ENCODE measurements around the gene HOXB7.

HOXB7 gene

DNA sequence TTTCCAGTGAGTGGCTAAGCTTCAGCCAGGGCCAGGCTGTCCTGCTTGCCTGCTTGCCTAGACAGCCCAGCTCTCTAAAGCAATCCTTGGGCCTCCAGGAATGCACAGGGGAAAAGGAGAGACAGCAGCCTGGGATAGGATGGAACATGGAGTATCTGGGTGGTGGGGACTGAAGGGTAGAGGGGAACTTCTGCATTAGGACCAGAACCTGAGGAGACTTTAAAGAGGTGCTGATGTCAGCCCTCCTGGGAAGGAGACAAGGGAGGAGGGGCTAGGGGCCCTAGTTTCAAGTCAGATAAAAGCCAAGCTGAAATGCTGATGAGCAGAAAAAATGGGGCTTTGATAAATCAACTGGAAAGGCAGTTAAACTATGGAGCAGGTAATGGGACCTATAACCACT, 1.8 kb downstream of the HOXB7 start:
- DNase-seq (ENCODE audit: low read depth in 2 of 2) = no peak

DNA sequence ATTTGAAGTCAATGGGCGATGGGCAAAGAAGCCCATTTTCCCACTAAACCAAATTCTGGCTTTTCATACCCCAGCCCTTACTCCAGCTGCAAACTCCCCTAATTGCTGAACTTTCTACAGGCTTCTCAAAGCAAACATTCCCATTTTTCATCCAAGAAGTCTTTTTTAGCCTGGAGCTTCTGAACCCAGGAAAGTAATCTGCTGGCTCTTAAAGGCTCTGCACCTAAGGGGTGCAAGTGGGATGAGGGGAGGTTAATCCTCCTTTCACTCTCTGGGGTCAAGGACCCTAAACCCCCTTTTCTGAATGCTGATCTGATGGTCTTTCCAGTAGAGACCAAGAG, 2.4 kb downstream of the HOXB7 start:
- no peak for DNase-seq (ENCODE audit: low read depth in 2 of 2)

DNA sequence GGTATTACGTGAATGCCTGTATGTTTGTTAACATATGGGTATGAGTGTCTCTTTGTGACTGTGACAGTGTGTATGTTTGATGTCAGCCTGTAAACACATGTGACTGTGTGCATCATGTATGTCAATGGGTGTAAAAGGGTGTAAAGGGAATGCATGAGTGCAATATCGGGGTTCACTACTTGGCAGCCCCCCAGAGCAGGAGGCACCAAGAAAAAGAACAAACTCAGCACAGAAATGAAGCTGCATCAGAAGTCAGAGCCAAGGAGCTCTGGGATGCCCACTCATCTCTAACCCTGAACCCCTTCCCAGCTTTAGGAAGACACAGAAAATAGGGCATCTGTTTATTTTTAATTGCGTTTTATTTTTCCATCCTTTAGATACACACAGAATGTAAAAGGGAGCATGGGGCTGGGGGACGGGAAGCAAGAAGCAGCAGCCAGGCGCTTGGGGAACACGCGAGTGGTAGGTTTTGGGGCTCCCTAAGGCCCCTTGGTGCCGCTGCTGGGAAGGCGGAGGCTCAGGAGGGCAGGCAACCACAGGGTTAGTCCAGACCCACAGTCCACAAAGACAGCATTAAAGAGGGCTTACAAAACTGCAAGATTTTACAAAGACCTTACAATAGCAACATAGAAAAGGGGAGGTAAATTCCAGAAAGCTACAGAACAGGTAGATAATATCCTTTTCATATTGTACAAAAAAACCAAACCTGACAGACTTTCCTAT, 3.8 kb downstream of the HOXB7 start:
- no peak for DNase-seq (ENCODE audit: low read depth in 2 of 2)

DNA sequence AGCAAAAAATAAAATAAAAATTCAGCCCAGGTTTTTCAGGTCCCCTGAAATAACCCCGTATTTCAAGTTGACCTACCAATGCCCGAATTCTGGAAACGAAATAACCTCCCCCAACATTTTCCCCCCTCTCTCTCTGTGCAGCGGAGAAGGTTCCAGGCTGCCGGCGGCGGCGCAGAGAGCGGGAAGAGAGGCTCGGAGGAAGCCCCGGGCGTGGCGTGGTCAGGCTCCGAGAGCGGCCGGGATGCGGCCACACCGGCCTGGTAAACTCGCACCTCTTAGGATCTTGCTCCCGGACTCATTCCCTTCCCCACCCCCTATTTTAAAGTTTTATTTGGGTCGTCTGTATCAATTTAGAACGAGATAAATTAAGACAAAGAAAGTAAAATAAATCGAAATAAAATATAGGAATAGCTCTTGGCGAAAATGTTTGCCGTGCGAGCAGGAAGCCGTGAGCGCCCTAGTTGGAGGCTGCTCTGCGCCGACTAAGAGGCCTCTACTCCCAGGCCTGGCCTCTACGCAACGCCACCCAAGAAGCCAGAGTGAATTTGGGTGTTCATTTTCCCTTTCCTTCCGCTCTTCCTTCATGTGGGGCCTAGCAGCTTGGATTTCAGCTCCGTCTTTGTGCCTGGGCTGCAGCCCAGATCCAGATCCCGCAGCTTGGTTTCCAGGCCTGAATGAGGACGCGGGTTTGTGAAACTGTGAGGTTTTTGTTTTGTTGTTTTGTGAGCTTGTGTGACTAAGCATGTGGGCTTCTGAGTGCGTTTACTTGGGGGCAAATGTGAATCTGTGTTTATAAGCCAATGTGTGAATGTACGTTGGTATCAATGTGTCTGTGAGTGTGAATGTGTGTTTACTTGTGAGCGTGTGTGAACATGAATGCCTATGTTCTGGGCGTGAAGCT, 4.6 kb downstream of the HOXB7 start:
- DNase-seq (ENCODE audit: low read depth in 2 of 2) = no peak

DNA sequence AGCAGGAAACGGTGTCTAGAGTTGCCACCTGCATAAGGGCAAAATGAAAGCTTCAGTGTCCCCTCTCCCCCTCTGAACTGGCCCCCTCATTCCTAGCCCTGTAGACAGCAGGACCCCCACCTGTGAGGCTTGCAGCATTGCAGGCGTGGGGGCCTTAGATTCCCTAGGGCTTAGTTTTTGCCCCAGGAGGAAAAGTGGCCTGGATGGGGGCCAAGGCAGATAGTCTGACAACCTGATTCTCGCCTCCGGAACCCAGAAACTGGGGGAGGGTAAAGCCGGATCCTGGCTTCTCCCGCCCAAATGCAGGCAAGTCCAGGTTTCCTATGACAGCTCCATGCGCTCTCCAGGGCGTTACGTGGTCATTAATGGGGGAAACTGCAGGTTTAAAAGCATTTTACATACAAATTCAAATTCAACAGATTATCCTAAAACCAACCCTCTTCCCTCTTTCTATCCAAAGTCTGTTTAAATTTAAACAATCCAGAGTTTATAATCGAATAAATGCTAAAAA, 5.4 kb downstream of the HOXB7 start:
- no peak for DNase-seq (ENCODE audit: low read depth in 2 of 2)

DNA sequence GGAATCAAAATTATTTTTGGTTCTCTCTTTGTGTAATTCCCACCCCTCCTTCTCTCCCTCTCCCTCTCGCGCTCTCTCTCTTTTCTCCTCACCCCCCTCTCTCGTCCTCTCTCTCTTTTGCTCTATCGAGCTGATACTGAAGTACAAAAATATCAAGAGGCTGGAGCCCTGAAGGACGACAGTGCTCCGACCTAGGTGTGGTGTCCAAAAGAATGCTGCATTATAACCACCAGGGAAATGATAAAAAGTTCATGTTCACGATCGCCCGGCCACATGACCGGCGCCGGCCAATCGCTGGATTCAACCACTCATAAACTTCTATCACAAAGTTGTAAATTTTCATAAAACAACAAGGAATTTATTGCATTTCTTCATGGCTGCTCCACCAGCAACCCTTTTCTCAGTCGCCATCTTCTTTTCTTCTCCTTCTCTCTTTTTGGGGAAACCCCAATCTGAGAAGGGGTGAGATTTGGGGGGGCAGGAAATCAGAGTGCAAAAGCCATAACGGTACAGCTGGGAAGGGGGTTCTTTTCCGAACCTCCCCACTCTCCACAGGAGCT, 6.0 kb downstream of the HOXB7 start, which contains the start of gene HOXB6:
Gene HOXB6 (minus strand): TSS at position 217 of the 560 bp plus-strand sequence. CDS start 6,836 bp downstream, outside the sequence.
- DNase-seq (ENCODE audit: low read depth in 2 of 2) = no peak

DNA sequence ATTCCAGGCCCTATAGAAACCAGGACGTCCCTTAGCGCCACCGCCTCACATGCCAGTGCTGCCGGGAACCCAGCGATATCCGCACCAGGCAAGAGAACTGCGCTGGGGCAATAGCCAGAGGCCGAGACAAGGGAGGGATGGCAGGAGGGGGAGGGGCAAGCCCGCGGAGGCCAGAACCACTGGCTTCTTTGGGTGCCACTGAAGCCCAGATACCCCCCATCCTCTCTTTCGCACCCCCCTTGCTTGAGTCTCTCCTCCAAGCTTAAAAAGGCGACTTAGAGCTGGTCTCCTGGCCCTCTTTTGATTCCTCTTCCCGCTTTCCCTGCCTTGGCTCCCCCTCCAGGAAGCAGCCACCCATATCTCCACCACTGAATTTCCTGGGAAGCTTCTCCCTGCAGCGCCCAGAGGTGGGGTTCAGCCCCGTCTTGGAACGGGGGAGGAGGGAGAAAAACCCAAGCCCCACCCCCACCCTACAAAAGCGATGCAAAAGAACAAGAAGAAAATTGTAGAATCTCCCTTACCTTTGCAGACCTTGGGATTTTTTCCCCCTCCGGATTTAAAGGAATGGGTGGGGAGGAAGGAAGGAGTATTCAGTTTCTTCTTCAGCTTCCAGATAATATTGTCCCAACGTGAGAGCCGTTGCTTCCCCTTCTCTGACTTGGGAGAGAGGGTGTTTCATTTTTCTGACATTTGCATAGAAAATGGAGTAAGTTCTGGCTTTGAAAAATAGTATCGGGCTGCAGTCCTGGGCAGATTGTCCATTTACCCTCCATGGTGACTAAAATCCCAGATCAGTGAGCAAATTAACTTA, 6.7 kb downstream of the HOXB7 start:
- DNase-seq (ENCODE audit: low read depth in 2 of 2) = no peak

DNA sequence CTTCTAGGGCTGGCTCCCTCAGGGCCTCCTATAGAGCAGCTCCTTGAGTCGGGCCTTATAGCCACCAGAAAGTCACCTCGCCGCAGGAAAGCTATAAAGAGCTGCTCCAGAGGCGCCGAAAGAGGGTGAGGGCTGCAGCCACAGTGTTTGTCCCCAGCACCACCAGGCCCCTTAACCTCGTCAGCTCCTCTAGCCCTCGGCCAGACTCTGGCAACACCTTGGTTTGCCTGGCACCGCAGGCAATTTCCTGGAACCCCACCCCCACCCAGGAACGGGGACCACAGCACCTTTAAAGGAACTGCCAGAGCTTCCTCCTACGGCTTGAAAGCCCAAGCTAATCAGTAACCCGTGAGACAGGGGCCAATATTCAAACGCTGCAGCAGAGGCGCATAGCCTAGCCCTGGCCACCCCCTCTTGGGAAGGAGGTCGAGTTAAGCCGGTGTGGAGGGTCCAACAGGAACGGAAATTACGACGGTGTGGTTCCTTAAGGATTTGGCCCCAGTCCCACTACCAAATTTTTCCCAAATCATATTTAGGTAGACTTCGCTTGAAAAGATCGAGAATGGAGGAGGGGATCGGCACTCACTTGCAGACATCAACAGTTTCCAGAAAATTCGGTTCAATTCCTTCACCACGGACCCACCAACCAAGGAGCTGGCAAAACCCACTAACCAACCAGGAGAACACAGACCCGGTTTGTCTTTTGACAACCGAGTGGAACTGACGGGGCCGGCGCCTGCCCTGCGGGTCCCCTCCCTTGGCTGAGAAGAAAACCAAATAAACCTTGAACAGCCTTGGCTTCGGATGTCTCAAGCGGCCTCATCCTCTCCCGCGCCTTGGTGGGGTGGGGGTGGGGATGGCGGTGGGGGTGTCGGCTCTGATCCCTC, 9.0 kb downstream of the HOXB7 start:
- DNase-seq (ENCODE audit: low read depth in 2 of 2) = no peak

DNA sequence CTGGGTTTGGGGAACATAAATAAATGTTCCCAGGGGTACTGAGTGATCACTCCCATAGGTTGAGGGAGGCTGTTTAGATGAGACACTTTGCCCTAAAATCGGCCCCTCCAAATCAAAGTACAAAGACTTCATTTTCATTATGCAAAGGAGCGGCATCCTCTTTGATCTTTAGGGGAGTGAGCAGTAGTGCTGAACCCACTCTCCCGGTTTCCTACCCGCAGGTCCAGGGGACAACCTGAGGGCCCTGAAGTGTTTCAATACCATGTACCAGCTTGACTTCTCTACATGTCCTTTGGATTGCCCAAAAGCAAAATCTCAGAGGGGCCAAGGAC, 9.6 kb downstream of the HOXB7 start:
- DNase-seq (ENCODE audit: low read depth in 2 of 2) = no peak

DNA sequence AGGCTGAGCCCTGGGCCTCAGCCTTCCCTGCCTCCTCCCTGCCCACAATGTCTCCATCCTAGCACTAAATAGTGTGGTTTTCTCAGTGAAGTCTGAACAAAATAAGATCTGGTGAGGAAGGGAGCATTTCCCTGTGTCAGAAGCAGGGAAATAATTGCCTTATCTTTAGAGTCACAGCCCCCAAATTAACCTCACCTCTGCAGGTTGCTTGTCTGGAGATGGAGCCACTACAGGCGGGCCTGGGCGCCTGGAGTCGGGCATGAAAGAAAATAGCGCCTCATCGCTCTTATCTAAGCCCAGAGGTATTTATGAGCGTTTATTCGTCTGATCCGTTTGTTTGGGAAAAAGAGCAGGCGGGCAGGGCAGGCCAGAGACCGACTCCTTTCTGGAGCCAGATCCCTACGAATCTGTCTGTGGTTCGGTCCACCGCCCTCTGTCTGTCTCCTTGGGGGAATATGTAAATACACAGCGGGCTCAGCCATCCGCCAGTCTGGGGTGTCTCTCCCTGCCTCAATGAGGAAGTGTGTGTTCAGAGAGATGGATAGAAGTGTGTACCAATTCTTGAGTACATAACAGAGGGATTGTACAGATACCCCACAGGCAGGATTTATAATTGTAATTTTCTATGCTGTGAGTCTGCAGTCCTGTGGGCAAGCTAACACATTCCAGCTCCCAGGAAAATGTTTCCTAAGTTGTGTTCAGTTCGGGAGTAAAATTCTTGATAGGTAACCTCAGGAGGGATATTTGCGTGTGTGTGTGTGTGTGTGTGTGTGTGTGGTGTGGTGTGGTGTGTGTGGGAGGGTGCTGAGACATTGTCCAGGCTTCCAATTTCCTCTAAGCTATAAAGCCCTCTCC, 10.3 kb downstream of the HOXB7 start:
- DNase-seq (ENCODE audit: low read depth in 2 of 2) = no peak

DNA sequence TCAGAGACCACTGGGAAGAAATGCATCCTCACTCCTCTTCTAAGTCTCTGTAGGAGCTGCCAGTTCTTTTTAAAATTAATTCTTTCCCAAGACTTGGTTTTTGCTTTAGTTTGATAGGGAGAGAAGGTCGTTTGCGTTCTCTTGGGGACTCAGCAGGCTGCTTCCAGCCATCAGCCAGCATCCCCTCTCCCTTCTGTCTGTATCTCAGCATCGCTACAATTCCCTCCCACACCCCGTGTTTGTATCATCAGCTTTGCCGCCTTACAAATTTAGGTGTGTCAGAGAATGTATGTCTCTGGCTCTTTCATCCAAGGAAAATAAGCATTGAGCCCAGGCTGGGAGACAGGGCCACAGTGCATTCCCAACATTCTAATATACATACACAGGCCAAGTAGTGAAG, 11.5 kb downstream of the HOXB7 start:
- no peak for DNase-seq (ENCODE audit: low read depth in 2 of 2)

DNA sequence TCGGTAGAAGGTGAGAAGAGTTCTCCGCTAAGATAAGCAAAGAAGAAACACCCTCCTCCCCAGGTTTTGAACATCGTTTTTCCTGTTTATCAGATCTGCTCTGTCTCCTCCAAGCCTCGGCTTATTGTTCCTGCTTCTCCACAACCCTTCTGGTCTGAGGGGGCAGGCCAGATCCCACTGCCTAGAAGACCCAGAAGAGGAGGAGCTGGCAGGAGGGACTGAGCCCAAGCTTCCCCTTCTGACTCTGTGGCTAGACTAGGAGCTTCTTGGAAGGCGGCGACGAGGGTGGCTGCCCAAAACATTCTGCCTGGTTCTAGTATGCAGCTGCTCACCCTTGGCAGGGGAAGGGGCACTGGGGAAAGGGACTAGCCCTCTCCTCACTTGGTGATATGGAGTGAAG, 12.1 kb downstream of the HOXB7 start:
- DNase-seq (ENCODE audit: low read depth in 2 of 2) = no peak

DNA sequence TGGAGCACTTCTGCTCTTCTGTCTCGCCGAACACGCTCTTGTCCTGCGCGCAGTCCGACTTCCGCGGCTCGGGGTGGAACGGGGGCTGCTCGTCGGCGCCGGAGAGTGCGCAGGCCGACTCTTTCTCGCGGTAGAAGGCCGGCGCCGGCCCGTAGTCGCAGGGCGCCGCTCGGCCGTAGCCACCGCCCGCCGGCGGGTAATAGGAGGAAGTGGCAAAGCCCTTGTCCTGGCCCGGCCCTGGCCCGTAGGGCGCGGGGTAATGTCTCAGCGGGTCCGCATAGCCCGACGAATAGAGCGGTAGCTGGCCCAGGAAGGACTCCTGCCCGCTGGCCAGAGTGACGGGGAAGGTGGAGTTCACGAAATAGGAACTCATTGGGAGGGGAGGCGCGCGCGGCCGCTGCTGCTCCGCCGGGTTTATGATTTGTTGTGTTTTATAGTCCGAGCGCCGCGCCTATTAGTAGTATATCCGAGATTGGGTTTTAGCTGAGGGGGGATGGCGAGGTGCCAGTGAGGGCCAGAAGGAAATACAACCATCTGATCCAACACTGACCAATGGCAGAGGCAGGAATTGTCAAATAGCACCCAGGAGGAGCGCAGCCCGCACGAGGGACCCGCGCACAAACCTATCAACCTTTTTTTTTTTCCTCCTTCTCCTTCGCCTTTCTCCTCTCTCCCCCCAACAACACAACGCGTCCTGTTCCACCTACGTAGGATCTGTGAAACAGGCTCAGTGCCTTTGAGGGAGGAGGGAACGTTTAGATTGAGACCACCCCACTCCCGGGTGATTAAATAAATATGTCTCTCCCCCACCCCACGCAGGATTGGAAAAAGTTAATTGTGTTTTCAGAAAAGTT, 12.8 kb downstream of the HOXB7 start:
- DNase-seq (ENCODE audit: low read depth in 2 of 2) = no peak

DNA sequence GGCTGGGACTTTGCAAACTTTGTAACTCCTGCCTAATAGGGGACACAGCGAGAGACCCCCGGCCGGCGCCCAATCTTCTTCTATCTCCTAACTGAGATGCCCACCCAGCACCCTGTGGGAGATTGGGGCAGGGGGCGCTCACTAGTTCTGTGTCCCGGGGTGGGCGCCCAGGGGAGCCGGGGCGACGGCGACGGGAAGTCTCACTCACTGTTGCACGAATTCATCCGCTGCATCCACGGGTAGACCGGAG, 13.4 kb downstream of the HOXB7 start:
- no peak for DNase-seq (ENCODE audit: low read depth in 2 of 2)

DNA sequence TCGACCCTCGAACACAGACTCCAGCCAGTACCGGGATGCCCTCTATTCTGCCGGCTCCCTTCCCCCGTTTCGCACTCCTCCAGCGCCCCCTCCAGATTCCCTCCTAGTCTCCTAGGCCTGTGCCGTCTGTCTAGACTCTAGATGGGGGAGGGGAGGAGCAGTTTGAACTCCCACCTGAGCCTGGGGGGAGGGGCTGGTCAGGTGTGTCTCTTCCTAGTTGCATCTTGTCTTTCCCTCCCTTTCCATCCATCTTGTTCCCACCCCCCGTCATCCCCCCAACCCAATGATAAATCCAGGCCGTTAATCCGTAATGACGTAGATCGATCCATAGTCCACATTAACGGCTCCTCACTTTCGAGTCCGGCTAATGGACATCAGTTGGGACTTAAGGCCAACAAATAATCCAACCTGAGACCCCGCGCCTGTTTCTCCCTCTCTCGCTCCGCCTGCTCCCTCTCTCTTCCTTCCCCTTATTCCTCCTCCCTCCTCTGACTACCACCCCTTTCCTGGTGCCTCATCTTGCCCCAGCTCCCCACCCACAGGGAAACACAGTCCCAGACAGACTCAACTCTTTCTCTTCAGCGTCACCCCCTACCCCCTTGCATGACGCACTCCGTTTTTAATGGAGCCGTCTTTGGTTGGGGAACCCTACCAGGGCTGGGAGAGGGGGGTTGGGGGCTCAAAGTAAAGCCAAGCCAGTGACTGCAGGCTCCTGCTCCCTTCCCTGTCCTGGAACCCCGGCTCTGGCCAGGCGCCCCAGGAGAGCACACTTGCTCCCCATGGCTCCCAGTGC, 13.9 kb downstream of the HOXB7 start:
- DNase-seq (ENCODE audit: low read depth in 2 of 2) = no peak

DNA sequence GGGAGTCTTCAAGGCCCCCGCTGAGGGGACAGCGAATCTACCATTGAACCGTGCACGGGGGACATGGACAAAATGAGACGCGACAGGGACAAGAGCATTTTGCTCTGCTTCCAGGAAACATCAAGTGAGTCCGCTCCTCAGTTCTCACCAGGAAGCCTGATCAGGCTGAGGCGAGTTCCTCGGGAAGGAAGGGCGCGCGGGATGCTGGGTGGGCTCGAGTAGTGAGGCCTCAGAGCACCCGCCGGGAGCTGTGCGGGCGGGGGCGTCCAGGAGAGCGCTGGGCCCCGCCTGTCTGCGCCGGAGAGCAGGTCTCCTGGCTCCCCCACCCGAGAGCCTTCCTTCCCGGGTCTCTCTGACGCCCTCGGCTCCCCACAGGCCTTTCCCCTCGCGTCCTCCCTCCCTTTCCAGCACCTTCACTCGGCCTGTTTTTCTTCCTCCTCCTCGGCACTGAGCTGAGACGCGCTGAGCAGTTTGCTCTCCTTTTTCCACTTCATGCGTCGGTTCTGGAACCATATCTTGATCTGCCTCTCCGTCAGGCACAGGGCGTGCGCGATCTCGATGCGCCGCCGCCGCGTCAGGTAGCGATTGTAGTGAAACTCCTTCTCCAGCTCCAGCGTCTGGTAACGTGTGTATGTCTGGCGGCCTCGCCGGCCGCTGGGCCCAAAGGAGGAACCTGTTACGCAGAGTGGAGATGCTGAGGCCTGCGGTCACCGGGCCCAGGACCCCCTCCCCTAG, 14.7 kb downstream of the HOXB7 start:
- no peak for DNase-seq (ENCODE audit: low read depth in 2 of 2)

DNA sequence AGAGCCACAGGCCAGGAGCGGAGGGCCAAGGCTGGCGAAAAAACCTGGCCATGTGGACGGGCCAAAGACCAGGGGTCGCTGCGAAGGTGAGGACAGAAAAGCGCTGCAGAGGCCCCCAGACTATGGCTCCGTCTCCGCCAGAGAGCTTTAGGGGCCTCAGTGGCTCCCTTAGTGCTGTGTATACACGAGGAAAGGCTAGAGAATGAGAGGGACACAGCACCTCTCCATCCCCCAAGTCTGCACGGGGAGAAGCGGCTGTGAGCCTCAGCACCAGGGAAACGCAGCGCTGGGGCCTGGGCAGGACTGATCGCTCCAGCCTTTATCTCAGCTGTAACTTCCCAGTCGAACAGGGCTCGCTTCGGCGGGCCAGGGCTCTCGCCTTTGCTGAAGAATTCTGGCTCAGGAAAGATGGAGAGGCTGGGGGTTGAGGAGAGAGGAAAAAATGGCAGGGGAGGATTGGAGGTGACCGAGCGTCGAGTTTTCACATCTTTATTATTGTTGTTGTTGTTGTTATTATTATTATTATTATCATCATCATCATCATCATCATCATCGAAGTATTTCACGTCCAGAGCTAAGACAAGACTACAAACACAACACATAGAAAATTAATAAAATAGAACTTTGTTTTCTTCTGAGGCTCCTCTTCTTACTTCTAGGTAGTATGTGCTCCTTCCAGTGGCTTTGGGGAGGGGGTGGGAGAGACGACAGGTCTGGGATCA, 15.4 kb downstream of the HOXB7 start:
- no peak for DNase-seq (ENCODE audit: low read depth in 2 of 2)

Data from stimulated activated CD4-positive, alpha-beta T cell treated with anti-CD3 and anti-CD28 coated beads, Interleukin-15, amount 100 ng/mL, for 48 hours (primary cell).